Common myeloid progenitor, CD34-positive (primary cell): ENCODE results near the gene TMEM97.
"Not testable (repeated sequence)": the region's sequence is repeated elsewhere in the genome, so short reads cannot be mapped to it uniquely, and the experiment has no call there.

Experiments used
- CTCF ChIA-PET: fragments of 350-600 bp; sonication (Branson Sonifier 250); formaldehyde crosslinking; loops from one replicate; lab custom pipeline; 2021; ENCODE audit warnings: antibody characterized with exemption; lab: Charles Lee
- POLR2A ChIA-PET: fragments of 350-600 bp; sonication (Branson Sonifier 250); formaldehyde crosslinking; loops from one replicate; lab custom pipeline; 2021; ENCODE audit warnings: antibody characterized with exemption; lab: Charles Lee
- DNase-seq, 3 donors: peaks; one replicate each; pipeline versions ENCODE4 v3.0.0 to v3.0.0-alpha.2; 2013
- H3K27ac ChIP-seq, 2 experiments: 1 replicate in 1 of 2; 2 replicates in 1 of 2; pipeline ENCODE4 v1.7.0; 2013; ENCODE audit warnings: inconsistent platforms in 2 of 2, low read length in 2 of 2, mild to moderate bottlenecking in 2 of 2, low read depth in 1 of 2, moderate library complexity in 1 of 2; ENCODE audit not compliant: severe bottlenecking in 2 of 2, insufficient read depth in 1 of 2, poor library complexity in 1 of 2
- H3K27me3 ChIP-seq, 5 experiments: replicated peaks in 2 of 5; 1 replicate in 3 of 5; 2 replicates in 2 of 5; pipeline versions ENCODE4 v1.6.1 to v1.7.0; 2013; ENCODE audit warnings: low read length in 4 of 5, mild to moderate bottlenecking in 2 of 5, moderate library complexity in 2 of 5, inconsistent platforms in 1 of 5; ENCODE audit not compliant: insufficient read depth in 5 of 5, control insufficient read depth in 4 of 5
- H3K36me3 ChIP-seq, 4 experiments: 1 replicate in 2 of 4; 2 replicates in 2 of 4; pipeline versions ENCODE4 v1.6.1 to v1.7.0; 2013; ENCODE audit warnings: low read length in 3 of 4, control low read depth in 1 of 4, mild to moderate bottlenecking in 1 of 4; ENCODE audit not compliant: control insufficient read depth in 4 of 4, insufficient read depth in 4 of 4
- H3K4me1 ChIP-seq, 4 experiments: 1 replicate in 3 of 4; 2 replicates in 1 of 4; pipeline versions ENCODE4 v1.6.1 to v1.7.1; 2013; ENCODE audit warnings: low read length in 3 of 4, mild to moderate bottlenecking in 3 of 4, control low read depth in 1 of 4, inconsistent platforms in 1 of 4, moderate library complexity in 1 of 4; ENCODE audit not compliant: control insufficient read depth in 4 of 4, insufficient read depth in 4 of 4; ENCODE audit errors: control extremely low read depth in 1 of 4
- H3K4me3 ChIP-seq, 7 experiments: 1 replicate in 4 of 7; 2 replicates in 3 of 7; pipeline versions ENCODE4 v1.5.1 to v1.7.0; 2013; ENCODE audit warnings: mild to moderate bottlenecking in 7 of 7, low read length in 6 of 7, moderate library complexity in 6 of 7, inconsistent platforms in 2 of 7, low read depth in 2 of 7, control low read depth in 1 of 7; ENCODE audit not compliant: insufficient read depth in 4 of 7, control insufficient read depth in 1 of 7; ENCODE audit errors: extremely low read depth in 1 of 7
- H3K9me3 ChIP-seq, 5 experiments: 1 replicate in 4 of 5; 2 replicates in 1 of 5; pipeline versions ENCODE4 v1.6.1 to v1.7.1; 2013; ENCODE audit warnings: low read length in 4 of 5, mild to moderate bottlenecking in 2 of 5, inconsistent platforms in 1 of 5, low read depth in 1 of 5, moderate library complexity in 1 of 5; ENCODE audit not compliant: control insufficient read depth in 4 of 5, insufficient read depth in 2 of 5; ENCODE audit errors: control extremely low read depth in 1 of 5
- WGBS: methylation state at CpG from one replicate; pipeline ENCODE4 v1.1.5; 2013; ENCODE audit not compliant: insufficient coverage; 5-methylcytosine and 5-hydroxymethylcytosine counted together

Gene TMEM97

GRCh38 chr17:28335959-28336871 lies 17.2 kb downstream of the TMEM97 start:
- H3K4me1 ChIP-seq: peaks cover 7 to 30% (median 22%) of the 10 kb centered on the region in 4 experiments
- peak overlapping the region; percentile 35 to 77 for H3K27ac ChIP-seq
- peaks cover 0 to 27% (median 15%) of the 10 kb centered on the region in 4 experiments for H3K36me3 ChIP-seq
- WGBS: 12% methylated on average over 24 of the region's 29 CpGs
- CTCF ChIA-PET: interaction anchor here (1.2 to 1.6 kb wide), 4 partner anchors 10 to 97 kb away, joined by 3 to 9 read pairs (median 5); partner anchors contain the start of gene SEBOX
- H3K27me3 ChIP-seq: no peaks in the 10 kb centered on the region
- DNase-seq: peak in 2 of 3 donors; percentile 51 to 61
- H3K9me3 ChIP-seq: no peaks in the 10 kb centered on the region
- H3K4me3 ChIP-seq: peak overlapping the region; percentile 75 to 96 (median 92)
- POLR2A ChIA-PET: interaction anchor here (0.6 to 1.5 kb wide), 3 partner anchors 16 to 21 kb away, joined by 3 to 7 read pairs (median 3); partner anchors contain the start of genes POLDIP2 and TMEM97

GRCh38 chr17:28338056-28338768 lies 19.2 kb downstream of the TMEM97 start:
- 100% methylated on average over 1 of the region's 5 CpGs for WGBS
- H3K36me3 ChIP-seq: peaks cover 8 to 37% (median 20%) of the 10 kb centered on the region in 4 experiments
- no peaks in the 10 kb centered on the region for H3K27me3 ChIP-seq
- H3K9me3 ChIP-seq: no peaks in the 10 kb centered on the region
- H3K4me1 ChIP-seq: peaks cover 7 to 29% (median 22%) of the 10 kb centered on the region in 4 experiments
- no peak overlapping the region for H3K4me3 ChIP-seq
- ChIA-PET POLR2A (no interaction called here), CTCF (interaction anchor here (1.3 kb wide), 2 partner anchors 9 to 11 kb away, joined by 6 to 7 read pairs; no protein-coding TSS in a partner anchor)
- DNase-seq: no peak
- H3K27ac ChIP-seq: no peak overlapping the region

- H3K4me3 ChIP-seq, POLR2A ChIA-PET, DNase-seq, H3K9me3 ChIP-seq, H3K27ac ChIP-seq, CTCF ChIA-PET, H3K27me3 ChIP-seq: not testable (repeated sequence)
- peaks cover 7 to 26% (median 20%) of the 10 kb centered on the region in 4 experiments for H3K4me1 ChIP-seq
- 100% methylated on average over 3 of the region's 8 CpGs for WGBS
- peaks cover 8 to 43% (median 25%) of the 10 kb centered on the region in 4 experiments for H3K36me3 ChIP-seq
Measured at GRCh38 chr17:28338769-28339212, 19.8 kb downstream of the TMEM97 start.

DNA sequence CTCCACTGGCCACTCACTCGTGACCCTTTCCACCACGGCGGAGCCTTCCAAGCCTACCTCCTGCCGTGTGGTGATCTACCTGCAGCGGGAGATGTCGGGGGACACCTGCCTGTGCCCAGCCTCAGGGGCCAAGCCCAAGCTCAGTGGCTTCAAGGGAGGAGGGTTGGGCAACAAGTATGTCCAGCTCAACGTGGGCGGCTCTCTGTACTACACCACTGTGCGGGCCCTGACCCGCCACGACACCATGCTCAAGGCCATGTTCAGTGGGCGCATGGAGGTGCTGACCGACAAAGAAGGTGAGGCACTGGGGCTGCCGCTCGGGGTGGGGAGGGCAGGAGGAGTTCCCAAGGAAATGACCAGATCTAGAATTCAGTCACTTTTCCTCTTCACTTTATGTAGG lies 20.4 kb downstream of the TMEM97 start:
- H3K27ac ChIP-seq: no peak overlapping the region
- H3K27me3 ChIP-seq: no peaks in the 10 kb centered on the region
- H3K36me3 ChIP-seq: peaks cover 10 to 49% (median 29%) of the 10 kb centered on the region in 4 experiments
- no peaks in the 10 kb centered on the region for H3K9me3 ChIP-seq
- H3K4me3 ChIP-seq: no peak overlapping the region
- over 99% methylated on average over 12 of the region's 15 CpGs for WGBS
- H3K4me1 ChIP-seq: peaks cover 3 to 19% (median 15%) of the 10 kb centered on the region in 4 experiments
- CTCF ChIA-PET: no interaction called here
- POLR2A ChIA-PET: no interaction called here
- DNase-seq: no peak

DNA sequence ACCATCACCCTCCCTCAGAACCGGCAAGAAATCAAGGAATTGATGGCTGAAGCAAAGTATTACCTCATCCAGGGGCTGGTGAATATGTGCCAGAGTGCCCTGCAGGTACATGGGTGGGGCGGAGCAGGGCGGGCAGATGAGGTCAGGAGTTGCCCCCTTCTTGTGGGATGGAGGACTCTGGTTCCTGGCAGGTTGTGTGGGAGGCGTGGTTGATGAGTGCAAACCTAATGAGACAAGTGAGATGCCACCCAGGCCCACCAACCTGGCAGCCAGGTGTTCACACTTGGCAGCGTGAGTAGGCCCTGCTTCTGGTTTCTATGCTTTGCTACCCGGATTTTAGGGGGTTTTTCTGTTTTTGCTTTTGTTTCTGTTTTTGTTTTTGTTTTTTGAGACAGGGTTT lies 21.4 kb downstream of the TMEM97 start:
- H3K36me3 ChIP-seq: peaks cover 10 to 58% (median 35%) of the 10 kb centered on the region in 4 experiments
- no peaks in the 10 kb centered on the region for H3K9me3 ChIP-seq
- H3K27me3 ChIP-seq: no peaks in the 10 kb centered on the region
- DNase-seq: no peak
- POLR2A ChIA-PET: no interaction called here
- peaks cover 0 to 14% (median 8%) of the 10 kb centered on the region in 4 experiments for H3K4me1 ChIP-seq
- H3K4me3 ChIP-seq: no peak overlapping the region
- 95% methylated on average over 4 of the region's 6 CpGs for WGBS
- H3K27ac ChIP-seq: no peak overlapping the region
- CTCF ChIA-PET: interaction anchor here (1.5 kb wide), 1 partner anchor 10 kb away, joined by 3 read pairs; no protein-coding TSS in a partner anchor

DNA sequence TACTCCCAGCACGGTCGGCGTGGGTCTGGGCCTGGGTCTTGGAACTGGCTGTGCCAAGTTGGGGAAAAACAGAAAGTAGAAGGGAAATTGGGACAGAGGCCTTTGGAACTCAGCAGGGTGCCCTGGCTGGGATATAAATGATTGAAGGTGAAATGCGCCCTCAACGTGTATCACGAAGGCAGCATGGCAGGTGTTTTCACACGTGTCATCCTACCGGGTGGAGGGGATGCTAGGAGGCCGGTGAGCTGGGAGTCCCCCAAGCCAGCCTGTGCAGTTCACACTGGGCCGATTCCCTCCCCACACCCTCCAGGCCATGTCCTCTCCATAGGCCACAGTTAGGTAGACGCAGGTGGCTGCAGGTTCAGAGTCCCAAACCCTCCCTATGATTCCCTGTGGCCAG lies 22.5 kb downstream of the TMEM97 start:
- DNase-seq: no peak
- WGBS: 99% methylated on average over 11 of the region's 11 CpGs
- no peaks in the 10 kb centered on the region for H3K27me3 ChIP-seq
- H3K4me3 ChIP-seq: no peak overlapping the region
- H3K36me3 ChIP-seq: peaks cover 12 to 69% (median 45%) of the 10 kb centered on the region in 4 experiments
- peaks cover 0 to 7% (median 2%) of the 10 kb centered on the region in 4 experiments for H3K4me1 ChIP-seq
- H3K9me3 ChIP-seq: no peaks in the 10 kb centered on the region
- CTCF ChIA-PET: interaction anchor here (1.5 kb wide), 1 partner anchor 8 kb away, joined by 3 read pairs; no protein-coding TSS in a partner anchor
- POLR2A ChIA-PET: no interaction called here
- no peak overlapping the region for H3K27ac ChIP-seq
